GM12892 (cell line): Measurements from ENCODE around the gene MYO1H.

ENCODE experiments used
- POLR2A ChIP-seq: IDR thresholded peaks from 2 replicates; pipeline ENCODE4 v1.6.1; 2011; ENCODE audit warnings: low read depth, low read length, control low read depth
- POLR2AphosphoS5 ChIP-seq: IDR thresholded peaks from 2 replicates; pipeline ENCODE4 v1.6.1; 2011; ENCODE audit warnings: low read depth, low read length, control low read depth

DNA sequence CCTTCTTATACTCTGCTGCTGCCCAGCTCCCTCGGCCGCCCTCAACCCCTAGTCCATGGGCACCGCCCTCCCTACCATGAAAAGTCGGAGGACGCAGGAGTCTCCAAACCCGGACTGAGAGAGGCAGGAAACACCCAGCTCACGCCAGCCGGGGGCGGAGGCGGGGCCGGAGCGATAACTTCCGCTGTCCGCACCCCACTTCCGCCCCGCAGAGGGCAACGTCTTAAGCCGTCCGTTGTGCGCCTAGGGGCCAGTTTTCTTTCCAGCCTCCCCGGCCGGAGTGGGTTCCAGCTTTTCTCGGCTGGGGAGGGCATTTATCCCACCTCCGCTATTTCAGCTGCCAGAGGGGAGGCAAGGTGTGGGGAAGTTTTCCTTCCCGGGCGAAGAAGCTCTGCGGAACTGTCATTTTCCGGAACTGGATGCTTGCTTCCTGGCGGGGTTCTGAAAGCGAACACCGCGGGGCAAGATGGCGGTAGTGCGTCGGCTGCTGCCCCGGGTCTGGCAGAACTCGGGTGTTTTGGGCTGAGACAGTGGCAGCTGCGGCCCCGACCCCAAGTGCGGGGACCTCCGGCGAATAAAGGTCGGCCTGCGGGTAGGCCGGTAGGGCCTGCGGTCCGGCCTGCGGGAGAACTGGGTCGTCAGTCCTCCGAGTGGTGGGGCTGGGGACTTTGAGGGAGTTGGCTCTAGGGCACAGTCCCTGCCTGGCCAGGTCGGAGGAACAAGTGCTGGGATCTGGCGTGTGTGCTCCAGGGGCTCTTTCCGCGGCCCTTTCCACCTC, 129.7 kb downstream of the MYO1H start, which contains the start of the genes KCTD10 and UBE3B:
- peak; percentile 75 for TF ChIP-seq POLR2AphosphoS5
- TF ChIP-seq POLR2A: peak; percentile 89
